Adrenal gland (tissue), 12 donors: ENCODE data around the gene IFIT1B. TPM values are rescaled to one million over a fixed set of nuclear protein-coding genes. Genes with fewer than 3 reads are reported as not detected.
A peak's percentile ranks its signal among the peaks of the same experiment; 100 is the strongest.

Source experiments
- DNase-seq, 7 donors: peaks; one replicate each; pipeline ENCODE4 v3.0.0-alpha.2; 2019 to 2020
- H3K27ac ChIP-seq, 5 donors: fragments of 200-600 bp; sonication (generic) in 4 of 5; 1 replicate in 3 of 5; 2 replicates in 2 of 5; pipeline versions ENCODE4 v1.5.1 to v1.8.0; 2016 to 2020; ENCODE audit warnings: mild to moderate bottlenecking in 1 of 5
- H3K27me3 ChIP-seq: fragments of 200-600 bp; 2 replicates; pipeline ENCODE4 v1.8.0; 2021
- H3K36me3 ChIP-seq, 2 donors: fragments of 200-600 bp; replicated peaks in 1 of 2; 1 replicate in 1 of 2; 2 replicates in 1 of 2; pipeline versions ENCODE4 v1.5.1 to v1.8.0; 2018 to 2022
- H3K4me1 ChIP-seq, 2 donors: fragments of 200-600 bp; replicated peaks in 1 of 2; 1 replicate in 1 of 2; 2 replicates in 1 of 2; pipeline versions ENCODE4 v1.5.1 to v1.8.0; 2018 to 2021
- H3K4me3 ChIP-seq, 4 donors: fragments of 200-600 bp; sonication (generic) in 3 of 4; one replicate each; pipeline ENCODE4 v1.5.1; 2016 to 2018
- H3K9me3 ChIP-seq, 3 donors: fragments of 200-600 bp; sonication (generic) in 1 of 3; replicated peaks in 1 of 3; 1 replicate in 2 of 3; 2 replicates in 1 of 3; pipeline versions ENCODE4 v1.5.1 to v1.8.0; 2016 to 2021
- CTCF ChIP-seq, 6 experiments: fragments of 450-650 bp in 4 of 6; fragments of 200-600 bp in 2 of 6; sonication (generic) in 1 of 6; IDR thresholded peaks; 1 replicate in 5 of 6; 2 replicates in 1 of 6; pipeline versions ENCODE4 v1.5.1 to v1.8.0; 2016 to 2021; ENCODE audit warnings: antibody characterized with exemption in 6 of 6, mild to moderate bottlenecking in 2 of 6, moderate library complexity in 1 of 6
- POLR2A ChIP-seq, 2 donors: fragments of 450-650 bp; IDR thresholded peaks; one replicate each; pipeline ENCODE4 v1.6.1; 2017; ENCODE audit warnings: antibody characterized with exemption in 2 of 2, mild to moderate bottlenecking in 2 of 2, moderate library complexity in 1 of 2
- WGBS, 4 donors: extraction: QIAGEN DNeasy Blood & Tissue Kit in 2 of 4; methylation state at CpG; one replicate each; pipeline versions ENCODE4 v1.1.5 to v1.1.7; 2013 to 2017; 5-methylcytosine and 5-hydroxymethylcytosine counted together
- intact Hi-C, 2 donors: fragments of 100-400 bp; cut with DNase I; formaldehyde crosslinking; loops; one replicate each; pipeline versions ENCODE4 v1.14.1 to v1.15.0; 2022 to 2023
- polyA plus RNA-seq, 3 donors: library from polyadenylated mRNA; stranded (reverse); fragments of 200-250 nt in 2 of 3; fragments of 350-450 nt in 1 of 3; fragmentation: Illumina TruSeq in 1 of 3; extraction: RNeasy Lipid Tissue Mini Kit (QIAGEN cat#74804) in 1 of 3; gene quantifications; one replicate each; pipeline ENCODE4 v1.2.3, GENCODE V29; 2013 to 2014
- total RNA-seq, 9 donors: library from RNA; depleted of rRNA in 4 of 9; stranded (reverse); fragments of >200 nt in 4 of 9; fragments of 120-200 nt in 1 of 9; fragmentation: NEBNext Ultra II Directional in 1 of 9; extraction: Animal tissue kit (Norgen Biotek cat#: 25700) in 1 of 9; gene quantifications; one replicate each; pipeline versions ENCODE4 v1.1.0 to v1.2.4, GENCODE V29; 2013 to 2023
- donor health status: healthy with polysubstance abuse.
- donor health status: Bipolar disorder and iron deficiency.
- donor health status: DM: yes; HTN: yes; CAD: no.
- donor health status: DM: no; HTN: no; CAD: no.
- donor health status: DM: no; HTN: no; CAD: no.
- donor health status: DM: yes; HTN: yes; CAD: no.

Gene IFIT1B
- total and polyA plus RNA-seq, 12 donors: 0.07 to 1.7 (median 0.23) TPM; not detected in 8

- H3K27ac ChIP-seq: no peak overlapping the region
- H3K27me3 ChIP-seq: no peaks in the 10 kb centered on the region
- no peak overlapping the region for H3K4me3 ChIP-seq
- DNase-seq: no peak
- intact Hi-C loops: loop anchor here in 1 of 2 donors (5.0 kb wide), 1 partner anchor 104 kb away; no protein-coding TSS in a partner anchor
- H3K9me3 ChIP-seq: no peaks in the 10 kb centered on the region
- H3K4me1 ChIP-seq: peaks cover 22 to 42% of the 10 kb centered on the region in 2 donors
- TF ChIP-seq POLR2A (IDR thresholded peaks at IDR 0.05) (no peak), CTCF (IDR thresholded peaks at IDR 0.05) (no peak)
- no peaks in the 10 kb centered on the region for H3K36me3 ChIP-seq
Measured at GRCh38 chr10:89371079-89371478, 6.8 kb upstream of the IFIT1B start.

- intact Hi-C loops: loop anchor here in 1 of 2 donors (5.0 kb wide), 1 partner anchor 105 kb away; no protein-coding TSS in a partner anchor
- TF ChIP-seq POLR2A (IDR thresholded peaks at IDR 0.05) (no peak), CTCF (IDR thresholded peaks at IDR 0.05) (no peak)
- Histone ChIP-seq H3K27me3 (no peaks in the 10 kb centered on the region), H3K27ac (no peak overlapping the region), H3K4me1 (peaks cover 22 to 42% of the 10 kb centered on the region in 2 donors), H3K4me3 (no peak overlapping the region), H3K36me3 (no peaks in the 10 kb centered on the region), H3K9me3 (no peaks in the 10 kb centered on the region)
- 86 to 92% (median 90%) methylated on average over 3 of the region's 3 CpGs for WGBS, 4 donors
- DNase-seq: no peak
Measured at GRCh38 chr10:89371987-89372386, 5.9 kb upstream of the IFIT1B start.

- H3K4me3 ChIP-seq: peak overlapping the region in 1 of 4 donors; percentile 4
- WGBS, 4 donors: 3 to 17% (median 11%) methylated on average over 3 of the region's 3 CpGs
- peak; percentile 91 to 98 (median 95) for DNase-seq
Measured at GRCh38 chr10:89373916-89374711, 3.7 kb upstream of the IFIT1B start.

More at GRCh38 chr10:89373916-89374711, 3.7 kb upstream of the IFIT1B start:
- no peaks in the 10 kb centered on the region for H3K36me3 ChIP-seq
- H3K27ac ChIP-seq: peak overlapping the region; percentile 67 to 95 (median 77)
- no peaks in the 10 kb centered on the region for H3K9me3 ChIP-seq
- peaks cover 20 to 28% of the 10 kb centered on the region in 2 donors for H3K4me1 ChIP-seq
- H3K27me3 ChIP-seq: no peaks in the 10 kb centered on the region
- peak in 1 of 2 donors; percentile 56 for TF ChIP-seq POLR2A (IDR thresholded peaks at IDR 0.05)
- peak in 1 of 6 experiments; percentile 5 for TF ChIP-seq CTCF (IDR thresholded peaks at IDR 0.05)
- intact Hi-C loops: loop anchor here in 1 of 2 donors (5.0 kb wide), 1 partner anchor 107 kb away; no protein-coding TSS in a partner anchor
